ENCODE results near the gene COL4A1.

The COL4A1 gene

DNA sequence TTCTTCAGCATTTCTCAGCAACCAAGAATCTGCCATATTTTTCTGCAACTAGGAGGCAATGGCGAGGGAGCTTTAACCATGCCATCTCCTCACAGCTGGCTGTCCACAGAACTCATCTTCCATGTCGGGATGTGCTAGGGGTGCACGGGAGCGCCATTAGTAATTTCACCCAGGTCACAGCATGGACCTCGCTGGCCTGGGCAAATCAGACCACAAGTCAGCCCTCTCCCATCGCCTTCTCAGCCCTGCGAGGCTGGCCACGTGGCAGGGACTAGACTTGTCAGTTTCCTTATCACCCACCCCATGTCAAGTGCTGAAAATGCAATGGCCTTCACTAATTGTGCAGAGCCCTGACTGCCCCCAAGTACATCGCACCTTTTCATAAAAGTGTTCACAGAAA is 15.7 kb downstream of the COL4A1 start:
- no peak overlapping the region for H3K23ac ChIP-seq (ENCODE audit: low read length)
- H3K27ac ChIP-seq (ENCODE audit: low read depth, low read length): no peak overlapping the region
- H3K4ac ChIP-seq (ENCODE audit: low read depth, low read length): no peak overlapping the region
- H4K5ac ChIP-seq (ENCODE audit: low read length): no peak overlapping the region
- H3K79me1 ChIP-seq (ENCODE audit: low read length): peaks cover 14% of the 10 kb centered on the region
- DNase-seq: no peak
- H3K27me3 ChIP-seq (ENCODE audit: insufficient read depth, low read length, poor library complexity): no peaks in the 10 kb centered on the region
- H3K56ac ChIP-seq (ENCODE audit: low read length): no peak overlapping the region
- peaks cover 8% of the 10 kb centered on the region for H3K79me2 ChIP-seq (ENCODE audit: control insufficient read depth, insufficient read depth, low read length)
- no peak overlapping the region for H3K18ac ChIP-seq (ENCODE audit: low read length)
- no peak overlapping the region for H2BK5ac ChIP-seq (ENCODE audit: low read length)
- no peak overlapping the region for H3K4me3 ChIP-seq (ENCODE audit: low read length)
- no CpG with 5 or more reads among the region's 9 CpGs for WGBS (ENCODE audit: extremely low coverage, insufficient coverage, low lambda C conversion rate)
- no peak overlapping the region for H2BK120ac ChIP-seq (ENCODE audit: low read depth, low read length)
- H2AK5ac ChIP-seq (ENCODE audit: low read length): no peak overlapping the region
- H4K8ac ChIP-seq (ENCODE audit: low read depth, low read length): no peak overlapping the region
- peaks cover 3% of the 10 kb centered on the region for H3K4me1 ChIP-seq (ENCODE audit: control insufficient read depth, low read depth, low read length)
- no peak overlapping the region for H3K9ac ChIP-seq (ENCODE audit: low read length)
- no peaks in the 10 kb centered on the region for H3K36me3 ChIP-seq (ENCODE audit: control insufficient read depth, insufficient read depth, low read length)
- H2BK15ac ChIP-seq (replicated peaks; ENCODE audit: low read depth): no peak overlapping the region
- no peak overlapping the region for H3K4me2 ChIP-seq (ENCODE audit: low read length)

DNA sequence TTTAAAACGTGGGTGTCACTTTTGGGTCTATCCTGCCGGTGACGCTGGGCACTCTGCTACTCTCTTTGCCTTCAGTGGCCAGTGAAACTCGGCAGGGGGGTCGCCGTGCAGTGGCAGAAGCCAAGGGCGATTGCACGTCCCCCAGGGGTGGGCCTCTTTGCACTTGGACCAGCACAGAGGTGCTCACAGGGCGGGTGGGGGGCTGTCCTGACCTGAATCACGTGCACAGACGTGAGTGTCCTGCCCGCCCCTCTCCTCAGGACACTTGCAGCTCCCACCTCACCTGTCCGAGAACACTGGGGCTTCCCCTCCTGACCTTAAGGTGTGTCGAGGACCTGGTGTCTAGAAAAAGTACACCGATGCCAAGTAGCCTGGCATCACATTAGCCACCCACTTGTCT is 16.1 kb downstream of the COL4A1 start:
- H3K79me2 ChIP-seq (ENCODE audit: control insufficient read depth, insufficient read depth, low read length): peaks cover 5% of the 10 kb centered on the region
- no peak overlapping the region for H2BK5ac ChIP-seq (ENCODE audit: low read length)
- DNase-seq: no peak
- no peak overlapping the region for H3K27ac ChIP-seq (ENCODE audit: low read depth, low read length)
- no peak overlapping the region for H4K8ac ChIP-seq (ENCODE audit: low read depth, low read length)
- H3K9ac ChIP-seq (ENCODE audit: low read length): no peak overlapping the region
- no peak overlapping the region for H2BK120ac ChIP-seq (ENCODE audit: low read depth, low read length)
- H3K23ac ChIP-seq (ENCODE audit: low read length): no peak overlapping the region
- H3K79me1 ChIP-seq (ENCODE audit: low read length): peaks cover 13% of the 10 kb centered on the region
- H3K4me3 ChIP-seq (ENCODE audit: low read length): no peak overlapping the region
- no peak overlapping the region for H2AK5ac ChIP-seq (ENCODE audit: low read length)
- no peak overlapping the region for H3K56ac ChIP-seq (ENCODE audit: low read length)
- H2BK15ac ChIP-seq (replicated peaks; ENCODE audit: low read depth): no peak overlapping the region
- no peaks in the 10 kb centered on the region for H3K36me3 ChIP-seq (ENCODE audit: control insufficient read depth, insufficient read depth, low read length)
- peaks cover under 1% of the 10 kb centered on the region for H3K4me1 ChIP-seq (ENCODE audit: control insufficient read depth, low read depth, low read length)
- H3K27me3 ChIP-seq (ENCODE audit: insufficient read depth, low read length, poor library complexity): no peaks in the 10 kb centered on the region
- WGBS (ENCODE audit: extremely low coverage, insufficient coverage, low lambda C conversion rate): no CpG with 5 or more reads among the region's 15 CpGs
- no peak overlapping the region for H3K4me2 ChIP-seq (ENCODE audit: low read length)
- no peak overlapping the region for H4K5ac ChIP-seq (ENCODE audit: low read length)
- H3K18ac ChIP-seq (ENCODE audit: low read length): no peak overlapping the region
- no peak overlapping the region for H3K4ac ChIP-seq (ENCODE audit: low read depth, low read length)

DNA sequence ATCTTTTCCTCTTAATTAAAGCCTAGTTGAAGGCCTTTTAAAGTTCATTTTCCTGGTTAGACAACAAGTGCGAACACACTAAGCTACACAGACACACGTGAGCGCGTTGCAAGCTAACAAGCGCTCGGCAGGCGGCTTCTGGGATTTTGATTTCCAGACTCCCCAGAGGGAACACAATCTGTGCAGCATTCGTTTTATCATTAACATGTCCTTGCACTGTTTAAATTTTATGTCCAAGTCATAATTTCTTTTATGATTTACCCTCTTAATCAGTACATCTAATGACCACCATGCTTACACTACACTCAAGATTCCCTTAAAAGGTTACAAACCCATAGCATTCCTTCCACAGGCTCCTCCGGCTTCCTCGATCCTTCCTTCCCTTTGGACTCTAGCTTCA is 16.8 kb downstream of the COL4A1 start:
- H3K27me3 ChIP-seq (ENCODE audit: insufficient read depth, low read length, poor library complexity): no peaks in the 10 kb centered on the region
- no peak overlapping the region for H3K9ac ChIP-seq (ENCODE audit: low read length)
- no peak overlapping the region for H2BK120ac ChIP-seq (ENCODE audit: low read depth, low read length)

DNA sequence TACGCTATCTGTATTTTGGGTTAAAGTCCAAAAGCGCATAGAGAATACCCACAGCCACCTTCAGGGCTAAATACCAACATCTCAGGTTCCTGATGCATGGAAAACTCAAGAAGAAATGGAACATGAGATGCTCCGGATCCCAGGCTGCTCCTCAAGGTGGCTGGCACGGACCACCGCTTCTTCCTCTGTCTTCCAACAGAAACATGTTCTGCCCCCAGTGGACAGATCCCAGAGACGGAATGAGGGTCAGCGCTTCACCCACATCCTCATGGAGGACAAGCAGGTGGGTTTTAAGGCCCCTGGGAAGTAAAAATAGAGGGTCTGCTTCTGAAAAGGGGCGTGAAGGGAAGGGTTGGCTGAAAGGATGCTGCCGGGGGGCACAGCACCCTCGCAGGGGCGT is 17.3 kb downstream of the COL4A1 start:
- no CpG with 5 or more reads among the region's 11 CpGs for WGBS (ENCODE audit: extremely low coverage, insufficient coverage, low lambda C conversion rate)
- H3K4me3 ChIP-seq (ENCODE audit: low read length): no peak overlapping the region

More for the DNA sequence above, 16.8 kb downstream of the COL4A1 start:
- Histone ChIP-seq H3K27ac (ENCODE audit: low read depth, low read length) (no peak overlapping the region), H3K36me3 (ENCODE audit: control insufficient read depth, insufficient read depth, low read length) (no peaks in the 10 kb centered on the region), H2AK5ac (ENCODE audit: low read length) (no peak overlapping the region), H3K18ac (ENCODE audit: low read length) (no peak overlapping the region), H4K5ac (ENCODE audit: low read length) (no peak overlapping the region), H3K79me1 (ENCODE audit: low read length) (peaks cover 10% of the 10 kb centered on the region), H4K8ac (ENCODE audit: low read depth, low read length) (no peak overlapping the region), H3K4me3 (ENCODE audit: low read length) (no peak overlapping the region), H3K79me2 (ENCODE audit: control insufficient read depth, insufficient read depth, low read length) (peaks cover 3% of the 10 kb centered on the region), H3K56ac (ENCODE audit: low read length) (no peak overlapping the region), H2BK5ac (ENCODE audit: low read length) (no peak overlapping the region), H3K4me2 (ENCODE audit: low read length) (no peak overlapping the region), H3K23ac (ENCODE audit: low read length) (no peak overlapping the region), H3K4me1 (ENCODE audit: control insufficient read depth, low read depth, low read length) (no peaks in the 10 kb centered on the region), H3K4ac (ENCODE audit: low read depth, low read length) (no peak overlapping the region), H2BK15ac (replicated peaks; ENCODE audit: low read depth) (no peak overlapping the region)
- WGBS (ENCODE audit: extremely low coverage, insufficient coverage, low lambda C conversion rate): no CpG with 5 or more reads among the region's 10 CpGs
- no peak for DNase-seq

DNA sequence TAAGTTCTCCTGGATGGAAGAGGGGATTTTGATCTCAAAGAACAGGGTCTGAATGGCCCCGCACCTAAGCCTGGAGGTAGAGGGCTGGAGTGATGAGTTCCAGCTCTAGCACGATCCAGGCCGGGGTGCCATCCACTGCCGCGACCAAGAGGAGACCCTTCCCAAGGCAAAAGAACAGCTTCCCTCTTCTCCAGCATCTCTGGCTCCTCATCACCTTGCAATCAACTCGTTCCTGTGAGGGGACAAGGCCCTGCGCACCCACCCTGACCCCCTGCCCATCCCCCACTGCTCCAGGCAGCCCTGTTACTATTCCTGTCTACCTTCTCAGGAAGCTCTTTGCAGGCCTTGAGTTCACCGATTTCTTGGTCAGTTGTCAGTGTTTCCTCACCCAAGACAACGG is 17.8 kb downstream of the COL4A1 start:
- peaks cover 2% of the 10 kb centered on the region for H3K79me2 ChIP-seq (ENCODE audit: control insufficient read depth, insufficient read depth, low read length)
- no peak overlapping the region for H3K23ac ChIP-seq (ENCODE audit: low read length)
- H3K79me1 ChIP-seq (ENCODE audit: low read length): peaks cover 9% of the 10 kb centered on the region
- no peak overlapping the region for H2BK120ac ChIP-seq (ENCODE audit: low read depth, low read length)
- H3K27ac ChIP-seq (ENCODE audit: low read depth, low read length): no peak overlapping the region
- H3K9ac ChIP-seq (ENCODE audit: low read length): no peak overlapping the region
- H2BK15ac ChIP-seq (replicated peaks; ENCODE audit: low read depth): no peak overlapping the region
- no peaks in the 10 kb centered on the region for H3K4me1 ChIP-seq (ENCODE audit: control insufficient read depth, low read depth, low read length)
- H3K56ac ChIP-seq (ENCODE audit: low read length): no peak overlapping the region
- DNase-seq: no peak
- H3K36me3 ChIP-seq (ENCODE audit: control insufficient read depth, insufficient read depth, low read length): no peaks in the 10 kb centered on the region
- H3K27me3 ChIP-seq (ENCODE audit: insufficient read depth, low read length, poor library complexity): no peaks in the 10 kb centered on the region
- no peak overlapping the region for H2BK5ac ChIP-seq (ENCODE audit: low read length)
- no peak overlapping the region for H4K8ac ChIP-seq (ENCODE audit: low read depth, low read length)
- no peak overlapping the region for H3K4me3 ChIP-seq (ENCODE audit: low read length)
- WGBS (ENCODE audit: extremely low coverage, insufficient coverage, low lambda C conversion rate): no CpG with 5 or more reads among the region's 9 CpGs
- H2AK5ac ChIP-seq (ENCODE audit: low read length): no peak overlapping the region
- H3K4ac ChIP-seq (ENCODE audit: low read depth, low read length): no peak overlapping the region
- H4K5ac ChIP-seq (ENCODE audit: low read length): no peak overlapping the region
- no peak overlapping the region for H3K4me2 ChIP-seq (ENCODE audit: low read length)
- H3K18ac ChIP-seq (ENCODE audit: low read length): no peak overlapping the region

More for the DNA sequence above, 17.3 kb downstream of the COL4A1 start:
- Histone ChIP-seq H3K79me1 (ENCODE audit: low read length) (peaks cover 10% of the 10 kb centered on the region), H3K36me3 (ENCODE audit: control insufficient read depth, insufficient read depth, low read length) (no peaks in the 10 kb centered on the region), H2BK5ac (ENCODE audit: low read length) (no peak overlapping the region), H3K4ac (ENCODE audit: low read depth, low read length) (no peak overlapping the region), H3K4me1 (ENCODE audit: control insufficient read depth, low read depth, low read length) (no peaks in the 10 kb centered on the region), H3K27me3 (ENCODE audit: insufficient read depth, low read length, poor library complexity) (no peaks in the 10 kb centered on the region), H3K4me2 (ENCODE audit: low read length) (no peak overlapping the region), H3K18ac (ENCODE audit: low read length) (no peak overlapping the region), H2BK15ac (replicated peaks; ENCODE audit: low read depth) (no peak overlapping the region), H2BK120ac (ENCODE audit: low read depth, low read length) (no peak overlapping the region), H3K23ac (ENCODE audit: low read length) (no peak overlapping the region), H4K5ac (ENCODE audit: low read length) (no peak overlapping the region), H2AK5ac (ENCODE audit: low read length) (no peak overlapping the region), H3K79me2 (ENCODE audit: control insufficient read depth, insufficient read depth, low read length) (peaks cover 3% of the 10 kb centered on the region), H3K27ac (ENCODE audit: low read depth, low read length) (no peak overlapping the region), H4K8ac (ENCODE audit: low read depth, low read length) (no peak overlapping the region), H3K56ac (ENCODE audit: low read length) (no peak overlapping the region), H3K9ac (ENCODE audit: low read length) (no peak overlapping the region)
- no peak for DNase-seq
